Glomerular visceral epithelial cell (primary cell): ENCODE measurements around the gene IMPG1.

Experiments
- DNase-seq: peaks from one replicate; pipeline ENCODE4 v3.0.0-alpha.2; 2016; ENCODE audit errors: extremely low spot score

The IMPG1 gene

DNA sequence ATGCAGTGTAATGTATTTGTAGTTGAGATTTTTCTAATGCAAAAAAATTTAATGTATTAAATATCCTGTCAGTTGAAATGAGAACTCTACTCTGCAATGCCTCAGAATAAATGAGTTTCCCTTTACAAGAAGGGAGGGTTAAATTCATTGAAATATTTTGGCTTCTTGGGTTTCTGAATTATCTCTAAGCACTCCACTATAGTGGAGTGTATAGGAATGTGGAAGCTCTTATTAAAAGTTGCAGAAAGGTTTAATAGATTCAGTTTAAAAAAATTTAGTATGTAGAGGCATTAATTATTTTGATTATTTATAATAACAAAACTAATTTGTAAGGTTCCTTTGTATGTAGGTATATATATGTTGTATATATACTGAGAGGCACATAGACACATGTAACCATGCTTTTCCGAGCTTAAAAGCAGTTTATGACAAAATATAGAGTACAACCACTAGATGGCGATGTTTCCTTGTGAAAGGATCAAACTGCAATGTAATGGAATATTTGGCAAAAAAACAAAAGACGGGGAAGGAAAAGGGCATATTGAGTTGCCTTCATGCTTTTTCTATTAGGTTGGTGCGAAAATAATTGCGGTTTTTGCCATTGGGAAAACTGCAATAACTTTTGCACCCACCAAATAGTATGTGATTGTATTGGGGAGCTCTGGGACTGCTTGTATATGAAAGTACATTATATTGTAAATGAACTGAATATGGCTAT lies 179.2 kb downstream of the IMPG1 start:
- peak; percentile 60 for DNase-seq

DNA sequence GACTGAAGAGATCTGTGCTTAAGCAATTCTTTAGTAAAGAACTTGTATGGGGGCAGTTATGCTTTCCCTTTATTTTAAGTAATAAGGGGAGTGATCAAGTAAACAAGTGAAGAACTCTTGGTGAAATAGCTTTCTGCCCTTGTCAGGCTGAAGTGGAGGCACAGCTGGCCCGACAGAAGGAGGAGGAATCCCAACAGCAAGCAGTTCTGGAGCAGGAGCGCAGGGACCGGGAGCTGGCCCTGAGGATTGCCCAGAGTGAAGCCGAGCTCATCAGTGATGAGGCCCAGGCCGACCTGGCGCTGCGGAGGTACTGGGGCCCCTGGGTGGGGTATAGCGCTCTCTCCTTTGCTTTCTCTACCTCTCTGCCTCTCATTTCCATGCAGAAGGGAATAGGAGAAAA lies 180.1 kb downstream of the IMPG1 start:
- DNase-seq = no peak

DNA sequence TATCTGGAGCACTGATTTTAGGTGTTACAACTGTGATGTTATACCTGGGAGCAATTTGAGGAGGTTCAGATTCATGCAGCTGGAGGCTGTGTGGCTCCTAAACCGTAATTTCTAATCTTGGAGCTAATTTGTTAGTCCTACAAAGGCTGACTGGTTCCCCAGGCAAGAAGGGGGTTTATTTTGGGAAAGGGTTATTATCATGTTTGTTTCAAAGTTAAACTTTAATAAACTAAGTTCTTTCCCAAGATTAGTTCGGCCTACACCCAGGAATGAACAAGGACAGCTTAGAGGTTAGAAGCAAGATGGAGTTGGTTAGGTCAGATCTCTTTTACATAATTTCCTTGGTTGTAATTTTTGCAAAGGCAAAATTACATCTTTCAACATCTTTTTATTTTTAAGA lies 187.6 kb downstream of the IMPG1 start:
- DNase-seq = no peak

DNA sequence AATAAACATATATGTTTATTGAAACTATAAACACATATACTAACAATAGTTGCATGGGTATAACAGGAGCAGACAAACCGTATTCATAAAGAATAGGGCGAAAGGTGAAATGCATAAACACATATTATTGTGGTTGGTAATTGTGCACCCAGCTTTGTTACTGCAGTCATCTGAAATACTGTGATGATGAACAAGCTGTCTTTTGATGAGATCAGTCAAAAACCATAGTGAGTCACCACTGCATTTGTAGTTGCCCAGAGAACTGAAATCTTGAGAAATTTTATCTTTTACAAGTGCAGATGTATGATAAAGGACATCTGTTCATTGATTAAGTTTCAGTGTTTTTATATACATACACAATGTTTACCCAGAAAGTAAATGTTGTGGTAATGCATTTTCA lies 189.7 kb downstream of the IMPG1 start:
- peak; percentile 44 for DNase-seq

DNA sequence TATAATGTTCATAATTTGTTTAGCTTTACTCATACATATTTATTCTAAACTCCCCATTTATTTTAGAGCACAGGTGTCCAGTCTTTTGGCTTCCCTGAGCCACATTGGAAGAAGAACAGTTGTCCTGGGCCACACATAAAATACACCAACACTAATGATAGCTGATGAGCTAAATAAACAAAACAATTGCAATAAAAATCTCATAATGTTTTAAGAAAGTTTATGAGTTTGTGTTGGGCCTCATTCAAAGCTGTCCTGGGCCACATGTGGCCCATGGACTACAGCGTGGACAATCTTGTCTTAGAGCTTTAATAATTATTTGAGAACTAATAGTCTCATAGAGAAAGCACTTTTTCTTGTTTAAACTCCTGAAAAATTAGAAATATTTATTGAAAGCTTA lies 192.2 kb downstream of the IMPG1 start:
- no peak for DNase-seq

DNA sequence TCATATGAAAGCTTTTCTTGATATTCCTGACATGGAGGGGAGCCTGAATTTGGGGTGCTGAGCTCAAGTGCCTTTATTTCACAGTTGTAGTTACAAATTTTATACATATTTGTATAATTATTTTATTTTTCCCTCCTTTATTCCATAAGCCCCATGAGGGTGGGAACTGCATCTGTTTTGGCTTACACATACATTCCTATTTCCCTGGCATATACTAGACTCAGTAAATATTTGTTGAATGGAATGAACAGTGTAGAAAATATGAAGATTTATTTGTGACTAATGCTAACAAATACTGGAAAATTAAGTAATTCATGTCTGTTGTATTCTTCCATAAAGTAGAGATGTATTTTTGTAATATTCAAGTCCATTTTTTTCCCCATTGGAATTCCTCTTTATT lies 196.3 kb downstream of the IMPG1 start:
- DNase-seq = no peak

DNA sequence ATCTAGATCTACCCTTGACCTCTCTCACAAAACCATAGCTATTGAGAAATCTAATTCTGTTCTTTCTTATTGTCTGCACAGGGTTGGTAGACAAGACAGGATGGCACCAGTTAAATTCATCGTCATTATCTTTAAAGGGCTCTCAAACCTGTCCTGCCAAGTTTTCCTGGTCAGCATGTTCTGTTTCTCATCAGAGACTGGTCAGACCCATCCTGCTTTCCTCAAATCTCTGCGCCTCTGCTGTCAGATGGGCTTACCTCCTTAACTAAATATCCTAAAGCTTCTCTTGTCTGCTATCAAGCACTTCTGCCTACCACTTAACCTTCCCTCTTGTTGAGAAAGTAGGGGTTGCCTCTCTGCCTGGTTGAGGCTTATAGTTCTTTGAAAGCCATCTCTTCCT lies 198.2 kb downstream of the IMPG1 start:
- no peak for DNase-seq
